ENCODE data around the gene TNFSF15. TPM values are rescaled to one million over a fixed set of nuclear protein-coding genes. Genes with fewer than 3 reads are reported as not detected.
A peak's percentile ranks its signal among the peaks of the same experiment; 100 is the strongest.
"Not testable (repeated sequence)": the region's sequence is repeated elsewhere in the genome, so short reads cannot be mapped to it uniquely, and the experiment has no call there.

TNFSF15 gene
- total RNA-seq, 1 experiment from 2014 or later: 0.53 TPM

GRCh38 chr9:114756920-114757319, 48.9 kb downstream of the TNFSF15 start:
- no peak for DNase-seq (ENCODE audit: low read depth)

GRCh38 chr9:114754581-114754980, 51.3 kb downstream of the TNFSF15 start:
- no peak for DNase-seq (ENCODE audit: low read depth)

GRCh38 chr9:114746591-114747346, 59.1 kb downstream of the TNFSF15 start:
- no peak for DNase-seq (ENCODE audit: low read depth)

DNA sequence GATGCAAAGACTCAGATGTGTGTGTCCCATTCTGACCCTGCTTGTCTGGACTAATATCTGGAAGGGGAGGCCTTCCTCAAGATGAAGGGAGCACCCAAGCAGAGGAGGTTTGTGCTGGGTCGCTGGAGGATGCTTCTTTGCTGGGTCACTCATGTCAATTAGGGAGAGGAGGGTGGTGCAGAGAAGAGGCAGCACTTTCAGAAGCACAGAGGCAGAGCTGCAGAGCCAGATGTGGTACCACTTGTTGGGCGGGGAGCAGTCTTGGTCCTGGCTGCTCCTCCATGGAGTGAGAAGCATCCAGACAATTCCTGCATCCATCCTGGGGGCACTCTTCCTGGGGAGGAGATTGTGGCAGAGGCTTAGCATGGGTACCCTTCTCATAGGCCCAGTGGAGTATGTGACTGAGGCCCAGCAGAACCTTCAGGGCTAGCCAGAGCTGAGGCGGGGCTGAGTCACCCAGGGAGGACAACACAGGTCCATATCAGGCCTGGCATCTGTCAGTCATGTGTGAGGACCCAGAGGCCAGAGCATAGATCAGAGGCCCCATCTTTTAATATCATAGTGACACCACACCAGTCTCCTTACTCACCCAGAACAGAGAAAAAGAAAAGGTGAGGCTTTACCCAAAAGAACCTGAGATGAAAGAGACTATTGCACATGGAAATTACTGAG, 59.8 kb downstream of the TNFSF15 start:
- no peak for DNase-seq (ENCODE audit: low read depth)

- no peak for DNase-seq (ENCODE audit: low read depth)
Observed at GRCh38 chr9:114745108-114745848, 60.6 kb downstream of the TNFSF15 start.

DNA sequence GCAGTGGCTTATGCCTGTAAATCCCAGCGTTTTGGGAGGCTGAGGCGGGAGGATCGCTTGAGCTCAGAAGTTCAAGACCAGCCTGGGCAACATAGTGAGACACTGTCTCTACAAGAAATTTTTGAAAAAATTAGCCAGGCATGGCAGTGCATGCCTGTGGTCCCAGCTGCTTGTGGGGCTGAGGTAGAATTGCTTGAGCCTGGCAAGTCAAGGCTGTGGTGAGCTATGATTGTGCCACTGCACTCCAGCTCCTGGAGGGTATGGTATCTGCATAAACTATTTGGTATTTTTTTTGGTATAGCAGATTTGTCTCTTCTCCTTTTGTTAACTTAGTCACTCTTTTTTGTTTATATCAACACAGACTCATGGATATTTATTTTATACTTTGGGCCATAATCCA, 62.4 kb downstream of the TNFSF15 start:
- no peak for DNase-seq (ENCODE audit: low read depth)

DNA sequence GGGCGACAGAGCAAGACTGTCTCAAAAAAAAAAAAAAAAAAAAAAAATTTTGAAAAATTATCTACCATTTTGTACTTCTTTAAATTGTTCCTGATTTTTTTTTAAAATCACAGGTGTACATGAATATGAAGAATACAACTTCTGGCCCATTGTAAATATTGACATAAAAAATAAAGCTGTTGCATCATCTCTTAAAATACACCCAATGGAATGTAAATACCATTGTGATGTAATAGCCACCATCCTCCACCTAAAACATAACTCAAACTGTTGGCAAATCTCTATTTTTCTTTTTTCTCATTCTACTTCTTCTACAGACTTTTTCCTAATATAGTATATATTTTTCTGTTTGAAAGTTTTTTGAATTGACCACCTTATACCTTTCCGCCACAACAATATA, 62.9 kb downstream of the TNFSF15 start:
- no peak for DNase-seq (ENCODE audit: low read depth)

- not testable (repeated sequence) for DNase-seq (ENCODE audit: low read depth)
Observed at GRCh38 chr9:114741521-114741920, 64.3 kb downstream of the TNFSF15 start.

DNA sequence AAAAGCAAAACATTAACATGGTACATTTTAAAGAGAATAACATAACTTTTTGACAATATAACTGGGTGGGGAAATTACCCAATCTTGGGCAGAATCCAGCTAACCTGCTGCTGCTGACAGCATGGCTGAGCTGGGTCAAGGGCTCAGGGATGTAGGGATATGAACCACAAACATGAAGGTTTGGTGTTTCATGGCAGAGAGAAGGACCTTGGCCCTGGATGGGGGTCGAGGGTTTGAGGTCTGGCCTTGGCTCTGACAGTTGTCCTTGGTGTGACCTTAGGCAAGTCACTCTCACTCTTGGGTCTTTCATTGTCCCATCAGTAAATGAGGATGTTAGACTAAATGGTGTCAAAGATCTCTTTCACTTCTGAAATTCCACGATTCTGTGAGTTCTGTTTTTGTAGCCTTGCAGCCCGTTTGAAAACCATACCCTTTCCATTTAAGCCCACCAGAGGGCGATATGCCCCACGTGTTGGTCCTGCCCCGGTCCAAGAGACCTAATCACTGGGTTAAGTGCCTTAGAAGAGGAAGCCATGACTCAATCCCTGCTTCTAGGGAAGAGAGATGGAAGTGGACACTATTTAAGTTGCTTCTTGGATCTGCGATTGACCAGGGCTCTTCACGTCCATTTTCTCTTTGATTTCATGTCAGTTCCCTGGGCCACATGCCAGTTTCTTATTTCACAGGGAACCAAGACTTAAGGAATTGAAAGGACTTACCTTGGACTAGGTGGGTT, 67.1 kb downstream of the TNFSF15 start:
- DNase-seq (ENCODE audit: low read depth): peak; percentile 85

DNA sequence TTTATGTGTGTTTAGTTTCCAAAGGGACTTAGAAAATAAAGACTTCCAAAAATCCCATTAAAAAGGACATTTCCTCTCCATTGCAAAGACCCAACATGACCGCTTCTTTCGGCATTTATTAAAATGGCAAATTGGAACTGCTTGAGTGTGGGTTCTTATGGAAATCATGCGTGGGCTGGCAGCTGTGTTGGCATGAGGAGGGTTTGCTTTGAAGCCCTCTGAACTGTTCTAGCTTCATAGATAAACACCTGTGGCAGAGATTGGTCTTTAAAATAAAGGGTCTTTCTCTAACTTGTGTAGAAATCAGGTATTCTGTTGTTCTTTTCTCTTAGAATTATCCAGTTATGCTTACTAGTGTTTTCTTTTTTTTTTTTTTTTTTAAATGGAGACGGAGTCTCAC, 68.0 kb downstream of the TNFSF15 start:
- no peak for DNase-seq (ENCODE audit: low read depth)

DNA sequence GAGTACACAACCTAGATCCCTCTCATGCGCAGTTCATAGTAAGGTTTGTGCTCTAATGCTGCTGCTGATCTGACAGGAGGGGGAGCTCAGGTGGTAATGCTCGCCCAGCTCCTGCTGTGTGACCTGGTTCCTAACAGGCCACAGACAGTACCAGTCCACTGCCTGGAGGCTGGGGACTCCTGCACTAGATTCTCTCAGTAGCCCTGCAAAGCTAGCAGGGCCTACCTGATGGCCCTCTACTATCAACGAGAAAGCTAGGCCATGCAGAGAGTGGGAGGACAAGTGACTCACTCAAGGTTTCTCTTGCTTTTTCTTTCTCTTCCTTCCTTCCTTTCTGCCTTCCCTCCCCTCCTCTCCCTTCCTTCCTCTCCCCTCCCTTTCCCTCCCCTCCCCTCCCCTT, 68.7 kb downstream of the TNFSF15 start:
- DNase-seq (ENCODE audit: low read depth): peak; percentile 23

GRCh38 chr9:114735704-114736103, 70.1 kb downstream of the TNFSF15 start:
- DNase-seq (ENCODE audit: low read depth): no peak

DNA sequence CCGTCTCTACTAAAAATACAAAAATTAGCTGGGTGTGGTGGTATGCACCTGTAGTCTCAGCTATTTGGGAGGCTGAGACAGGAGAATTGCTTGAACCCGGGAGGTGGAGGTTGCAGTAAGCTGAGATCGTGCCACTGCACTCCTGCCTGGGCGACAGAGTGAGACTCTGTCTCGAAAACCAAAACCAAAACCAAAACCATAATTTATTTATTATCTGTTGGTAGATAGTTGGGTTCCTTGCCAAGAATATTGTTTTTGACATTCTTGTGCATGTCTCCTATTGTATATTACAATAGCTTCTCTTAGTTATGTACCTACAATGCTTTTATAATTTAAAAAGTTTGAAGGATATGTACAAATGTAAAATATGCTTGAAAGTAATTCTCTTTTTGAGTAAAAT, 70.7 kb downstream of the TNFSF15 start:
- DNase-seq (ENCODE audit: low read depth): not testable (repeated sequence)

Other genes starting within 250 kb of the TNFSF15 start
- 96.0 and 97.4 TPM in 2 replicates for gene ATP6V1G1, start 218.3 kb downstream of the TNFSF15 start, total RNA-seq (2014; rRNA removed; shearing (Covaris generic))
- 8.7 and 9.6 TPM in 2 replicates for gene TMEM268, start 194.7 kb downstream of the TNFSF15 start, total RNA-seq (2014; rRNA removed; shearing (Covaris generic))
- gene TEX53, start 148.2 kb downstream of the TNFSF15 start, total RNA-seq (2014; rRNA removed; shearing (Covaris generic)): not detected in 2 replicates
- 0.96 TPM in 1 of 2 replicates, not detected in the other for gene TEX48, start 123.8 kb downstream of the TNFSF15 start, total RNA-seq (2014; rRNA removed; shearing (Covaris generic))
- gene TNFSF8, start 124.6 kb upstream of the TNFSF15 start, total RNA-seq (2014; rRNA removed; shearing (Covaris generic)): not detected in 2 replicates